Heart left ventricle (tissue), 13 donors: Measurements from ENCODE around the gene CILP2.
A peak's percentile ranks its signal among the peaks of the same experiment; 100 is the strongest.

Experiments
- CTCF ChIP-seq, 12 donors: fragments of 200-600 bp; sonication (generic) in 4 of 12; IDR thresholded peaks; one replicate each; pipeline versions ENCODE4 v1.5.0 to v1.8.0; 2018 to 2022; ENCODE audit warnings: antibody characterized with exemption in 12 of 12, mild to moderate bottlenecking in 5 of 12
- POLR2A ChIP-seq, 2 donors: fragments of 450-650 bp; IDR thresholded peaks; one replicate each; pipeline ENCODE4 v1.6.1; 2017; ENCODE audit warnings: antibody characterized with exemption in 2 of 2, mild to moderate bottlenecking in 2 of 2, moderate library complexity in 2 of 2
- donor health status: ischemic (EF 13 %, LVEDD 7.1; RV severe dilation, severe dysfunction).
- donor health status: DM: no; HTN: yes; CAD: no.
- donor health status: DM: no; HTN: no; CAD: no.
- donor health status: ischemic (EF 25% LVEDD 6.9; RV normal size, moderate dysfunction).
- donor health status: ischemic (EF 25% LVEDD 5.7; RV mildly dilated, moderate dysfunction).
- donor health status: ischemic (EF 35%, LVEDD 5.7; RV mildly dilated, moderate dysfunction).
- donor health status: nonischemic (EF 11% LVEDD 7.7; RV severe dilation, severe dysfunction).
- donor health status: DM: yes; HTN: yes; CAD: no.
- donor health status: PGD.
- donor health status: ischemic (EF 29% LVEDD 5.4; RV normal size, mild dysfunction).
- donor health status: nonischemic (EF 23%, LVEDD 6.1; RV moderate dilation, normal function).

GRCh38 chr19:19493841-19494546, 44.1 kb upstream of the CILP2 start:
- TF ChIP-seq CTCF (IDR thresholded peaks at IDR 0.05) (peak in 1 of 12 donors; percentile 12), POLR2A (IDR thresholded peaks at IDR 0.05) (no peak)
